Mononuclear cell (primary cell): ENCODE data around the gene DNAH5. TPM values are rescaled to one million over a fixed set of nuclear protein-coding genes. Genes with fewer than 3 reads are reported as not detected.

ENCODE experiments used
- H3K27me3 ChIP-seq: 2 replicates; pipeline ENCODE4 v1.6.0; 2011; ENCODE audit warnings: low read length, control low read depth; ENCODE audit not compliant: insufficient read depth
- H3K4me1 ChIP-seq: 2 replicates; pipeline ENCODE4 v1.5.1; 2011; ENCODE audit warnings: mild to moderate bottlenecking, low read length, control low read depth; ENCODE audit not compliant: insufficient read depth
- H3K4me3 ChIP-seq: 2 replicates; pipeline ENCODE4 v1.5.1; 2011; ENCODE audit warnings: mild to moderate bottlenecking, low read length, moderate library complexity
- H3K9me3 ChIP-seq: 2 replicates; pipeline ENCODE4 v1.5.1; 2011; ENCODE audit warnings: low read depth, mild to moderate bottlenecking, control low read depth, low read length
- total RNA-seq: library from RNA; depleted of rRNA; stranded (reverse); fragments of >200 nt; gene quantifications from one replicate; pipeline ENCODE4 v1.2.3, GENCODE V29; 2012

Gene DNAH5
- total RNA-seq, 1 donor: not detected

GRCh38 chr5:13972029-13972428, 27.5 kb upstream of the DNAH5 start:
- no peak overlapping the region for H3K4me3 ChIP-seq
- H3K9me3 ChIP-seq: no peaks in the 10 kb centered on the region
- H3K4me1 ChIP-seq: no peaks in the 10 kb centered on the region
- H3K27me3 ChIP-seq: no peaks in the 10 kb centered on the region

DNA sequence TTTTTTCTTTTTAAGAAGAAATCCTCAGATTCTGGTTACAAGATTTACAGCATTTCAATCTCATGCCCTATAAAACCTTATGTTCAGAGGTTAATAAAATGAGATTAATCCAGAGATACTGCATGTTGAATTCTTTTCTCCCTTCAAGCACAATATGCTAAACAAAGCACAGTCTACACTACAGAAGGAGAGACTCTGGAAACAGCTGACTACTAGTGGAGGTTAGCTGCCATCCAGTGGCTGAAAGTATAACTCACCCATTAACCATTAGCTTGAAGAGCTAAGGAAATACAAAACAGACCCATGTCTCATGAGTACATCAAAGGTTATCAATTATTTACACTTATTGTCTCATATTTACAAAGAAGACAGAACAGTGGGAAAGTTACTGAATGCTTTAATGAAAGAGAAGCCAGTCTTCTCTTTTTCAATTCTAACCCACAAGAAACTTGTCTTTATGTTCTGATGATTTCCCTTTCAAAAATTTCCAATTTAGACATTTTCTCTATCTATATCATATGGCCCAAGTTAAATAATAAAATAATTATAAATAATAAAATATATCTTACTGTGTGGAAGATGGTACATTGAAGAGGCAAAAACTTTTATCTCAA, 12.7 kb upstream of the DNAH5 start:
- no peak overlapping the region for H3K4me3 ChIP-seq
- H3K4me1 ChIP-seq: no peaks in the 10 kb centered on the region
- no peaks in the 10 kb centered on the region for H3K27me3 ChIP-seq
- no peaks in the 10 kb centered on the region for H3K9me3 ChIP-seq

DNA sequence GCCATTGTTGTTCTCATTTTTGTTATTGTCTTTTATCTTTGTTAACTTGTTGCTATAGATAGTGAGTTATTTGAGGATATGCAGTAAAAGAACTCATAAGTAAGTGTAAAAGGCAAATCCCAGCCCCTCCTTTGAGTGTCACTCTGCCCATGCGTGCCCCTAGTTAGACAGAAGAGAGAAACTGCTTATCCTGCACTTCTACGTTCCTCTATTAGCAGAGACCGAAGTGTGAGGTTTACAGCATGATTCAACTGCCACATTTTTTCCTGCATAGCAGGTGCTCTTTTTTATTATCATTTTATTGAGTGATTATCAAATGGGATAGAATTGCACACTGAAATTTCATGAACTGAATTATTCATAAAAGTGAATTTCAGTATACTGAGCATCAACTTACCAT, 12.0 kb upstream of the DNAH5 start:
- Histone ChIP-seq H3K4me1 (no peaks in the 10 kb centered on the region), H3K9me3 (no peaks in the 10 kb centered on the region), H3K27me3 (no peaks in the 10 kb centered on the region), H3K4me3 (no peak overlapping the region)

- no peaks in the 10 kb centered on the region for H3K27me3 ChIP-seq
- no peaks in the 10 kb centered on the region for H3K4me1 ChIP-seq
- no peaks in the 10 kb centered on the region for H3K9me3 ChIP-seq
- H3K4me3 ChIP-seq: no peak overlapping the region
Measured at GRCh38 chr5:13955896-13956295, 11.4 kb upstream of the DNAH5 start.

DNA sequence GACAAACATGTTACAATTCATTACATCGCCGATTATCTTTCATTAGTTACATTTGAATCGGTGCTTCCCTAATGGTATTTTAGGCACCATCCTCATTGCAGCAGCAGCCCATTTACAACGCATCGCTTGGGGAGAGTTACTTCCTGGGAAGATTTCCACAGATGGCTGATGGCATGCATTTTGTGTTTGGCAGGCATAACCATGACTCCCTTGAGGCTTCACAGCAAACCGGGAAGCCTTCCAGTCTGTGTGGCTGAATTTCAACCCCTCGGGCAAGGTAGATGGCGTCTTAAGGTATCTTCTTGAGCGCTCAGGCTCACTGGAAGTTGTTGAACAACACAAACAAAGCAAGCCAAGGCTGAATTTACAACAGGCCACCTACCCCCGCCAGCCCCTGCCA, 1.6 kb upstream of the DNAH5 start:
- no peaks in the 10 kb centered on the region for H3K4me1 ChIP-seq
- H3K9me3 ChIP-seq: no peaks in the 10 kb centered on the region
- H3K27me3 ChIP-seq: peaks cover 3% of the 10 kb centered on the region
- no peak overlapping the region for H3K4me3 ChIP-seq

DNA sequence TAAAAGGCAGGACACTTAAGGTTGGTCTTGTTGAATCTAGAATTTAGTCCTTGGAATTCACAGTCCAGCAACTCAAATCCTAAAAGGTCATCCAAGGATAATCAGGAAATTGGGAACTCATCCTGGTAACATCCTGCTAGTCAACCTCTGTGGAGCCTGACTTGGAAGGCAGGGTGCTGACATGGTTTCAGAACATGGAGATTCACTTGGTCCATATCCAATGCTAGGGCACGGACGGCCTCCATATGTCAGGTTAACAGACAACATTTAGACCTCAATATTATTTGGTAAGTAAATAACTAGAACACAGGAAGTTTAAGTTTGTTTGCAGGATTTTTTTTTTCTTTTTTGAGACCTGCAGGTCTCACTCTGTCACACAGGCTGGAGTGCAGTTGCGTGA, 783 bp upstream of the DNAH5 start:
- H3K4me1 ChIP-seq: no peaks in the 10 kb centered on the region
- no peaks in the 10 kb centered on the region for H3K9me3 ChIP-seq
- peaks cover 3% of the 10 kb centered on the region for H3K27me3 ChIP-seq
- no peak overlapping the region for H3K4me3 ChIP-seq

- Histone ChIP-seq H3K4me3 (no peak overlapping the region), H3K4me1 (no peaks in the 10 kb centered on the region), H3K27me3 (peaks cover 3% of the 10 kb centered on the region), H3K9me3 (no peaks in the 10 kb centered on the region)
Measured at GRCh38 chr5:13943676-13944075, 812 bp downstream of the DNAH5 start.

DNA sequence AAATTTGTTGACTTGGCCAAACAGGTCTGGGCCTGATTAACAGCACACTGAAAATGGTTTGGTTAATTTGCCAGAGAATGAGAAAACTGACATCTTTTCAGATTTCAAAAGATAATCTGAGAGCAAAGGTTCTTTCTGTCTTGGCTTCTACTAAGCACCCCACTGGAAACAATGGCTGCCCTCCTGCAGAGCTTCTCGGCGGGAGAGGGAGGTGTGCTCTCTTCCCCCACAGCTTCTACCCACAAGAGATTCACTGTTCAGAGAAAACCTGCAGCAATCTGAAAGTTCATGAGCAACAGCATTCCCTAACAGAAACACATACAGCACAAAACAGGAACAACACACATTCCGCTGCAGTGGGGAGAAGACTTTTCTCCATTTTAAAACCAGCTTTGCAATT, 3.0 kb downstream of the DNAH5 start:
- H3K4me3 ChIP-seq: no peak overlapping the region
- H3K4me1 ChIP-seq: no peaks in the 10 kb centered on the region
- no peaks in the 10 kb centered on the region for H3K9me3 ChIP-seq
- no peaks in the 10 kb centered on the region for H3K27me3 ChIP-seq

DNA sequence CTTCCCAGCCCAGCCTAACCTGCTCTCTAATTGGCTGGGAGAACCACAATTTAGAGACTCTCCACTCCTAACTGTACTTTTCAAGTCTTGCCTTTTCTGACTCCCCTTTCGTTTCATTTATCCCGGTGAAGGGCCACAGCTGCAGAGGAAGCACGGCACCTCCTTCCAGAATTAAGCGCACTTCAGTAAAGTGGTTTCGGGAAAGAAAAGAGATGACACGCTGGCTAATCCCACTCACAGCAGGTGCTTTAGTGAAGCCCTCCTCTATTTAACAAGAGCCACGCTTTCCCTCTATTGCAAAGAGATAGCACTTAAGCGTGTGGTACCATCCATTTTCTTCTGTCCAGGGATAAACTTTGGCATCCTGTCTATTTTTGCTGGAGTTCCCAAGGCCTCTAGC, 4.8 kb downstream of the DNAH5 start:
- Histone ChIP-seq H3K4me3 (no peak overlapping the region), H3K4me1 (no peaks in the 10 kb centered on the region), H3K9me3 (no peaks in the 10 kb centered on the region), H3K27me3 (no peaks in the 10 kb centered on the region)

DNA sequence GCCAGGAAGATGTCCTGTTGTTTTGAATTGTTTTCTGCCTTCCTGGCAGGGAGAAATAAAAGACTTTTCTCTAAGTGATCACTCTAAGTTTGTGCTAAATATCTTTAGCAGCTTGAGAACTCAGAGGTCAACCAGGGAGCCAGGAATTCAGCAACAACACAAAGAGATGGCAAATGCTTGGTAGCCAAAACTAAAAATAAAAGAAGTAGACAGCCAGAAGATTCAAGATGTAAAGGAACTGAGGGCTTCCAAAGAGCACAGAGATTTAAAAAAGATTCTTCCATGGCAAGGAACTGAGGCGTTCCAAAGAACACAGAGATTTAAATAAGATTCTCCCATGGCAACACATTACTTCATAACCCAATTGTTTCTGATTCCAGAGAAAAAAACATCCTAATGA, 9.6 kb downstream of the DNAH5 start:
- Histone ChIP-seq H3K27me3 (no peaks in the 10 kb centered on the region), H3K4me1 (no peaks in the 10 kb centered on the region), H3K4me3 (no peak overlapping the region), H3K9me3 (no peaks in the 10 kb centered on the region)

DNA sequence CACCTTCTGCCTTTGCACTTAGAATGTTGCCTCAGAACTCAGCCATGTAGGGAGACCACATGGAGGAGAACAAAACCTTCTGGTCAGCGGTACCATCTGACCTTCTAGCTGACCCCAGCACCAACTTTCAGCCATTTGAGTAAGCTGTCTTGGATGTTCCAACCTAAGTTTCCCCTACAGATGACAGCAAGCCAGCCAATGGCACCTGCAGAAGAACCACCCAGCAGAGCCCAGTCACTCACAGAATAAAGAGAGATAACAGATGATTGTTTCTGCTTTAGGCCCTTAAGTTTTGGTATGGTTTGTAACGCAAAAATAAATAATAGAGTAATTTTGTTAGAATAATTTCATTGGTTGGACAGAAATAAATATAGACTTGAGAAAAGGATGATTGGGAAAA, 10.4 kb downstream of the DNAH5 start:
- no peaks in the 10 kb centered on the region for H3K27me3 ChIP-seq
- no peaks in the 10 kb centered on the region for H3K4me1 ChIP-seq
- no peak overlapping the region for H3K4me3 ChIP-seq
- no peaks in the 10 kb centered on the region for H3K9me3 ChIP-seq

GRCh38 chr5:13932561-13932960, 11.9 kb downstream of the DNAH5 start:
- Histone ChIP-seq H3K4me1 (no peaks in the 10 kb centered on the region), H3K4me3 (no peak overlapping the region), H3K27me3 (no peaks in the 10 kb centered on the region), H3K9me3 (no peaks in the 10 kb centered on the region)

- Histone ChIP-seq H3K27me3 (no peaks in the 10 kb centered on the region), H3K4me1 (no peaks in the 10 kb centered on the region), H3K9me3 (no peaks in the 10 kb centered on the region), H3K4me3 (no peak overlapping the region)
Measured at GRCh38 chr5:13932011-13932410, 12.5 kb downstream of the DNAH5 start.

DNA sequence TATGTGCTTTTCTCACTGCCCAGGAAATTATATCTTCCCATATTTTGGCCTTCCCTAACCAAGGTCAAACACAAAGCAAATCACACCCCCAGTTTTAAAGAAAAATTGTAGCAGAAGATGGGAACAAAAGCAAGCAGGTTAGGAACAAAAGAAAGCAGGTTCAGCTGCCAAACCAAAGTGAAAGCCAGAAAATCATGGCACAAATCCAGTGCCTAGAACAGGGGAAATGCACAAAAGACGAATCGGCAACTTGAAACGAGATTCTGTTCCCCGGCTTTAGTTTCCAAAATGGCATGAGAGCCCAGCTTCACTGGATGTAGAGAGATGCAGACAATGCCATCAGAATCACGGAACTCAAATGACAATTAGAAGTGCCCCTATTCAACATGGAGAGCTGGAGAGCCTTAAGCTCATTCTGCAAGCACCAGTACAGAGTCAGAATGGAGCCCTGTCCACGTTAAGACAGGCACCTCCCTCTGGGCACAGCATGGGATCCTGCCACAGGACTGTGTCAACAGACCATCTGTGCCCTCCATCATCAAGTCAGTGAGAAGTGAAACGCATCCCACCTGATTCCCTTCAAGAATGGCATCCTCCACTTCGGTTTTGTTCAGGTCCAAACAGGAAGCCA, 13.8 kb downstream of the DNAH5 start:
- Histone ChIP-seq H3K4me3 (no peak overlapping the region), H3K9me3 (no peaks in the 10 kb centered on the region), H3K27me3 (no peaks in the 10 kb centered on the region), H3K4me1 (no peaks in the 10 kb centered on the region)

DNA sequence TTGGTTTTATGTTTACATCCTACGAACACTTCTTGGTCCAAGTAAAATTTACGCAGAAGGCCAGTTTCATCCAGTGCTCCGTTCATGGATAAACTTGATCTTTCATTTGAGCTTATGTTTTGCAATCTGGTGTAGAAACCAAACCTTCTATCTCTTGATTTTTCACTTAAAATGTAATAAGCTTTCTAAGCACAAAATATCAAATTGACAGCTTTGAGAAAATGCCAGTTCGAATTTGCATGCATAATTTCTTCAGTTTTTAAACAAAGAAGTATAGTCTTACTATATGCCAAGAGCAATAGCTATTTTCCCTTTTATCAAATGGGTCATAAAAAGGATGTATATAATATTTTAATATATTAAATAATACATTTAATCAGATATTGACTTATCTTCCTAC, 17.8 kb downstream of the DNAH5 start:
- no peaks in the 10 kb centered on the region for H3K27me3 ChIP-seq
- no peaks in the 10 kb centered on the region for H3K4me1 ChIP-seq
- no peak overlapping the region for H3K4me3 ChIP-seq
- H3K9me3 ChIP-seq: no peaks in the 10 kb centered on the region

DNA sequence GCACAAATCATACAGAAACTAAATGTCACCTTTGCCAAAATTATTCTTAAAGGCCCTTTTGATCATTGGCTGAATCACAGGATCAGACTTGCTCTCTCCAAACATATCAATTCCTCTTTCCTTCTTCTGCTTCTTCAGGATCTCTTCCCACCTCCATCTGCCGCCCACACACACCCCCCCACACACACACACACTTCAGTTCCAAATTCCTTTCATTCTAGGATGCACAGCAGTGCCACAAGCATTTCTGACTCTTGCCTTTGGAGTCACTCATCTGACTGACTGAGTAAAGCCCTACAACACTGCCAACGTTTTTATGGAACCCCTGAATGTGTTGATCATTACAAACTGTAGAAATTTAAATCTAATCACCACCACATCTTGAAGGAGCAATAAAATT, 22.9 kb downstream of the DNAH5 start:
- no peaks in the 10 kb centered on the region for H3K27me3 ChIP-seq
- H3K9me3 ChIP-seq: no peaks in the 10 kb centered on the region
- no peak overlapping the region for H3K4me3 ChIP-seq
- no peaks in the 10 kb centered on the region for H3K4me1 ChIP-seq
